ENCODE data around the gene FUBP1. TPM values are rescaled to one million over a fixed set of nuclear protein-coding genes. Genes with fewer than 3 reads are reported as not detected.

Gene FUBP1
- total RNA-seq, 1 donor from 2014 or later, result 318 TPM

GRCh38 chr1:77948841-77949424 is 29.9 kb downstream of the FUBP1 start:
- DNase-seq (ENCODE audit: low read depth, low spot score), result no peak
- TF ChIP-seq CTCF (conservative IDR thresholded peaks at IDR 0.05), result no peak
- no peak overlapping the region for H3K4me3 Mint-ChIP-seq
- no peaks in the 10 kb centered on the region for H3K27me3 Mint-ChIP-seq (ENCODE audit: low read depth)
- H3K9me3 Mint-ChIP-seq, result no peaks in the 10 kb centered on the region
- H3K4me1 Mint-ChIP-seq, result peaks cover 13% of the 10 kb centered on the region
- H3K27ac Mint-ChIP-seq (ENCODE audit: unreplicated experiment), result no peak overlapping the region
- peaks cover 17% of the 10 kb centered on the region for H3K36me3 Mint-ChIP-seq (ENCODE audit: low read depth)

- no peaks in the 10 kb centered on the region for H3K27me3 Mint-ChIP-seq (ENCODE audit: low read depth)
- H3K27ac Mint-ChIP-seq (ENCODE audit: unreplicated experiment), result no peak overlapping the region
- no peaks in the 10 kb centered on the region for H3K9me3 Mint-ChIP-seq
- TF ChIP-seq CTCF (conservative IDR thresholded peaks at IDR 0.05), result no peak
- H3K36me3 Mint-ChIP-seq (ENCODE audit: low read depth), result peaks cover 26% of the 10 kb centered on the region
- no peak overlapping the region for H3K4me3 Mint-ChIP-seq
- no peak for DNase-seq (ENCODE audit: low read depth, low spot score)
- H3K4me1 Mint-ChIP-seq, result peaks cover 10% of the 10 kb centered on the region
These were observed 33.5 kb downstream of the FUBP1 start for GRCh38 chr1:77945345-77945744.

GRCh38 chr1:77942400-77943140 is 36.3 kb downstream of the FUBP1 start:
- no peak for DNase-seq (ENCODE audit: low read depth, low spot score)
- no peak for TF ChIP-seq CTCF (conservative IDR thresholded peaks at IDR 0.05)
- H3K9me3 Mint-ChIP-seq, result no peaks in the 10 kb centered on the region
- H3K27ac Mint-ChIP-seq (ENCODE audit: unreplicated experiment), result no peak overlapping the region
- no peaks in the 10 kb centered on the region for H3K27me3 Mint-ChIP-seq (ENCODE audit: low read depth)
- no peak overlapping the region for H3K4me3 Mint-ChIP-seq
- peaks cover 25% of the 10 kb centered on the region for H3K36me3 Mint-ChIP-seq (ENCODE audit: low read depth)
- H3K4me1 Mint-ChIP-seq, result no peaks in the 10 kb centered on the region

- Mint-ChIP-seq H3K4me1 (no peaks in the 10 kb centered on the region), H3K27ac (ENCODE audit: unreplicated experiment) (no peak overlapping the region), H3K4me3 (no peak overlapping the region), H3K36me3 (ENCODE audit: low read depth) (peaks cover 22% of the 10 kb centered on the region), H3K27me3 (ENCODE audit: low read depth) (no peaks in the 10 kb centered on the region), H3K9me3 (no peaks in the 10 kb centered on the region)
- no peak for DNase-seq (ENCODE audit: low read depth, low spot score)
- TF ChIP-seq CTCF (conservative IDR thresholded peaks at IDR 0.05), result no peak
These were observed 37.8 kb downstream of the FUBP1 start for GRCh38 chr1:77940921-77941570.

- H3K27me3 Mint-ChIP-seq (ENCODE audit: low read depth), result no peaks in the 10 kb centered on the region
These were observed 40.2 kb downstream of the FUBP1 start for GRCh38 chr1:77938651-77939050.

More at GRCh38 chr1:77938651-77939050, 40.2 kb downstream of the FUBP1 start:
- Mint-ChIP-seq H3K27ac (ENCODE audit: unreplicated experiment) (no peak overlapping the region), H3K4me3 (no peak overlapping the region), H3K36me3 (ENCODE audit: low read depth) (peaks cover 19% of the 10 kb centered on the region), H3K4me1 (no peaks in the 10 kb centered on the region), H3K9me3 (no peaks in the 10 kb centered on the region)
- TF ChIP-seq CTCF (conservative IDR thresholded peaks at IDR 0.05), result no peak
- DNase-seq (ENCODE audit: low read depth, low spot score), result no peak

Measured in neural crest cell (in vitro differentiated cells).